ENCODE results near the gene ENOX1.

GRCh38 chr13:43802511-43802910 is 15.7 kb upstream of the ENOX1 start:
- TF ChIP-seq POLR2AphosphoS5 (IDR thresholded peaks at IDR 0.05; ENCODE audit: borderline replicate concordance, low read depth, low read length): no peak
- no peak for TF ChIP-seq EZH2 (IDR thresholded peaks at IDR 0.05)
- TF ChIP-seq FOXP2 (optimal IDR thresholded peaks at IDR 0.05; ENCODE audit: control extremely low read depth, extremely low read length, insufficient read depth): no peak

Measured in SK-N-MC (cell line).